Skin of body (tissue), 2 donors: Measurements from ENCODE around the gene TINCR. TPM values are rescaled to one million over a fixed set of nuclear protein-coding genes. Genes with fewer than 3 reads are reported as not detected.
"Not testable (repeated sequence)": the region's sequence is repeated elsewhere in the genome, so short reads cannot be mapped to it uniquely, and the experiment has no call there.

Experiments
- DNase-seq: peaks from one replicate; lab custom pipeline; 2025; lab: John Stamatoyannopoulos, UW
- total RNA-seq: library from RNA; depleted of rRNA; stranded (reverse); fragments of >200 nt; gene quantifications from one replicate; pipeline ENCODE4 v1.2.3, GENCODE V29; 2014

The TINCR gene
- total RNA-seq, 1 donor from 2014 or later = 17.7 TPM

- no peak for DNase-seq
Measured at GRCh38 chr19:5561559-5561958, 6.2 kb downstream of the TINCR start.

GRCh38 chr19:5560156-5560555 is 7.6 kb downstream of the TINCR start:
- DNase-seq = no peak

GRCh38 chr19:5559804-5560133 is 8.0 kb downstream of the TINCR start:
- no peak for DNase-seq

GRCh38 chr19:5558101-5558621 is 9.6 kb downstream of the TINCR start:
- no peak for DNase-seq

- DNase-seq = no peak
Measured at GRCh38 chr19:5557691-5558090, 10.1 kb downstream of the TINCR start.

- no peak for DNase-seq
Measured at GRCh38 chr19:5554828-5555227, 12.9 kb downstream of the TINCR start.

GRCh38 chr19:5553892-5554291 is 13.9 kb downstream of the TINCR start:
- DNase-seq = no peak

- no peak for DNase-seq
Measured at GRCh38 chr19:5547881-5548280, 19.9 kb downstream of the TINCR start.

- no peak for DNase-seq
Measured at GRCh38 chr19:5545984-5546383, 21.8 kb downstream of the TINCR start.

- DNase-seq = no peak
Measured at GRCh38 chr19:5545051-5545450, 22.7 kb downstream of the TINCR start.

GRCh38 chr19:5542665-5543064 is 25.1 kb downstream of the TINCR start:
- no peak for DNase-seq

- no peak for DNase-seq
Measured at GRCh38 chr19:5541456-5541855, 26.3 kb downstream of the TINCR start.

GRCh38 chr19:5540208-5540607 is 27.5 kb downstream of the TINCR start:
- DNase-seq = no peak

- no peak for DNase-seq
Measured at GRCh38 chr19:5537870-5538269, 29.9 kb downstream of the TINCR start.

- DNase-seq = not testable (repeated sequence)
Measured at GRCh38 chr19:5536982-5537579, 30.7 kb downstream of the TINCR start.

GRCh38 chr19:5536337-5536894 is 31.3 kb downstream of the TINCR start:
- no peak for DNase-seq

- no peak for DNase-seq
Measured at GRCh38 chr19:5534787-5535586, 32.8 kb downstream of the TINCR start.

GRCh38 chr19:5533257-5533656 is 34.5 kb downstream of the TINCR start:
- no peak for DNase-seq

- DNase-seq = no peak
Measured at GRCh38 chr19:5530701-5531100, 37.1 kb downstream of the TINCR start.

GRCh38 chr19:5526691-5527090 is 41.1 kb downstream of the TINCR start:
- DNase-seq = no peak

- DNase-seq = no peak
Measured at GRCh38 chr19:5524081-5524480, 43.7 kb downstream of the TINCR start.

- no peak for DNase-seq
Measured at GRCh38 chr19:5522106-5522505, 45.6 kb downstream of the TINCR start.

- no peak for DNase-seq
Measured at GRCh38 chr19:5520501-5520900, 47.3 kb downstream of the TINCR start.
